Activated naive CD8-positive, alpha-beta T cell treated with anti-CD3 and anti-CD28 coated beads, Interleukin-2, amount 50 U/mL, for 16 hours (primary cell): ENCODE results near the gene TYROBP.
"Not testable (repeated sequence)": the region's sequence is repeated elsewhere in the genome, so short reads cannot be mapped to it uniquely, and the experiment has no call there.

Experiments used
- DNase-seq: peaks from one replicate; pipeline ENCODE4 v3.0.0-alpha.2; 2020; ENCODE audit warnings: low read depth, low spot score

Gene TYROBP

DNA sequence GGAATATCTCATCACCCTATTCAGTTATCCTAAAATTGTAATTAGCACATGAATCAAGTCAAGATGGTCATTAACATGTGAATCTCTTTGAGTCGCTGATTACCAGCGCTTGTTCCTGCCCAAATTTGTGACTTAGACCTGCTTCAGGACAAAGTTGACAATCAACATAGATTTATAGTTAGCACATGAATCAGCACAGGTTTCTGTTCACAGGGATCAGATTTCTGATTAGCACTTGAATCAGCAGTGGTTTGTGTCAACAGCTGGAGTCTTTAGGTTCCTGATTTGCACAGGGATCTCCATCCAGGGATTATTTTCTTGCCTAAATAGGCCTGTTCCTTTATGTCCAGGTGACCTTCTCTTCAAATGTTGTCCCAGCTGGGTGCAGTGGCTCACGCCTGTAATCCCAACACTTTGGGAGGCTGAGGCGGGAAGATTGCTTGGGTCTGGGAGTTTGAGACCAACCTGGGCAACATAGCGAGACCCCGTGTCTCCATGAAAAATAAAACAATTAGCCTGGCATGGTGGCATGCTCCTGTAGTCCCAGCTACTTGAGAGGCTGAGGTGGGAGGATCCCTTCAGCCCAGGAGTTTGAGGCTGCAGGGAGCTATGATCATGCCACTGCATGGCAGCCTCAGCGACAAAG is 24.3 kb upstream of the TYROBP start:
- no peak for DNase-seq

DNA sequence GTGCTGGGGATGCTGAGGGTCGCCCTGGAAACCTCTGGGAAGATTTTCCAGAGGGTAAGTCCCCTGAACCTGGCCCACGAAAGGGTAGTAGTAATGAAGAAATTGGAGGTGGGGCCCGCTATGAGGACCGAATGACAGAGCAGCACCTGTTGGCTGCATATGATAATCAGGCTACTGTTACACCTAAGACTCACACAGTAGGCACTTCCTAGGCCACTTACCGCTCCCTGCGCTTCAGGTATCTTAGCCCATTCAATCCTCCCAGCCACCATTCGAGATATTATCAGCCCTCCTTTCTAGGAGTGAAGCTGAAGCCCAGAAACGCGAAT is 23.7 kb upstream of the TYROBP start:
- DNase-seq = no peak

DNA sequence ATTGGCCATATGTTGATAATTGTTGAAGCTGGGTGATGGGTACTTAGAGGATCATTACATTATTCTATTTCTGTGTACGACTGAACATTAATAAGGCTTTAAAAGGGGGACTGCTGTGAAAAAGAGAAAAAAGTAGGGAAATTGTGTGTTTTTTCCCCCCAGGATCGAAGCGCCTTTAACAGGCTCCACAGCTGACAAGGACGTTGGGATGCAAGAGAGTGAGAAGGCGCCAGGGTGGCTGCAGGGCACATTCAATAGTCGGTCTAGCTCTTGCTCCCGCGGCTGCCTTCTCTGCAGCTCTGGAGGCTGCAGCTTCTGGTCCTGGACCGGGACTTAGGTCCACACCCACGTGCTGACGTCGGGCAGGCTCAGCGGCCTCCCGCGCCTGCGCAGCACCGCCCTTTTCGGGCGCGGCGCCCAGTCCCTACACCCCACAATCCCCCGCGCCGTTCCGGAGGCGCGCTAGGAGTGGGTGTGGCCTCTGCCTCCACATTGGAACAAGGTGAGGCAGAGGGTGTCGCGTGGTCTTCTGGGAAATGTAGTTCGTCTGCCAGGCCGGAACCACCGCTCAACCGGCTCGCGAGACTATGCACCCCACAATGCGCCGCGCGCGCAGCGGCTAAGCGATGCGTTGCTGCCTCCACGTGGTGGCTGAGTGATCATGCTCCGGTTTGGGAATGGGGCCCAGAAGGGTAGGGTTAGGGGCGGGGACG is 23.2 kb upstream of the TYROBP start:
- peak; percentile 98 for DNase-seq

DNA sequence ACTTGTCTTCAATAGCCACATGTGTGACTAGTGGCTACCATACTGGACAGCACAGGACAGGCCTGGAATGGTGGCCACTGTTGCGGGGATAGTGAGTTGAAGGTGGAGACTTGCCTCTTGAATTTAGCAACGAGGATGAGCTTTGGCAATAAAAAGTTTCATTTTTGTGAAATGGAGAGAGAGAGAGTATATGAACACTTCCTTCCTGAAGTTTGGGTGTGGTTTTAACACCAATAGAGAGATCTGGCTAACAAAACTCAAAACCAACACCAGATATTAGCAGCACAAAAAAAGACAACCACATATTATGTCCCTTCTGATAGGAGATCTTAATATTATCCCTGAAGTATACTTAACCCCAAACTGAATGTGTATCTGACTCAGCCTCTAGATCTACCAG is 21.8 kb upstream of the TYROBP start:
- no peak for DNase-seq

DNA sequence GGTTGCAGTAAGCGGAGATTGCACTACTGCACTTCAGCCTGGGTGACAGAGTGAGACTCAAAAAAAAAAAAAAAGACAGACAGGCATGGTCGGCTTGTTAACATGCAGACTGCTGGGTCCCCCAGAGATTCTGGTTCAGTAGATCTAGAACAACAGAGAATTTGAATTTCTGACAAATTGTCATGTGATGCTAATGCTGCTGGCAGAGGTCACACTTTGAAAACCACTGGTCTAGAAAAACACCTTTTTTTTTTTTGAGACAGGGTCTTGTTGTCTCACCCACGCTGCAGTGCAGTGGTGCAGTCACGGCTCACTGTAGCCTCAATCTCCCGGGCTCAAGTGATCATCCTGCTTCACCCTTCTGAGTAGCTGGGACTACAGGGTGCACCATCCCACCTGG is 20.4 kb upstream of the TYROBP start:
- no peak for DNase-seq

DNA sequence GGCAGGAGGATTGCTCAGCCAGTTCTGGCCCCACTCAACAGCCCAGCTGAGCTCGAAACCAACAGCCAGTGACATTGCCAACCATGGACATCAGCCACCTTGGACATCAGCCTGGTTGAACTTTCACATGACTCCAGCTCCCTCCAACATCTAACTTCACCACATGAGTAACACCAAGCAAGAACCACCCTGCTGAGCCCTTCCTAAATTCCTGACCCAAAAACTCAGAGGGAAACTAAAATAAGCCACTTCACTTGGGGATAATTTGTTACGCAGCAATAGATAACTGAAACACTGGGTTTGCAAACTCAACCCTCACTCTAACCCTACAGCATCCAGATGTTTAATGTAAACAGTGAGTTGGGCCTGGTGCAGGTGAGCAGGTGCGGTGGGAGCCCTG is 17.4 kb upstream of the TYROBP start:
- no peak for DNase-seq

DNA sequence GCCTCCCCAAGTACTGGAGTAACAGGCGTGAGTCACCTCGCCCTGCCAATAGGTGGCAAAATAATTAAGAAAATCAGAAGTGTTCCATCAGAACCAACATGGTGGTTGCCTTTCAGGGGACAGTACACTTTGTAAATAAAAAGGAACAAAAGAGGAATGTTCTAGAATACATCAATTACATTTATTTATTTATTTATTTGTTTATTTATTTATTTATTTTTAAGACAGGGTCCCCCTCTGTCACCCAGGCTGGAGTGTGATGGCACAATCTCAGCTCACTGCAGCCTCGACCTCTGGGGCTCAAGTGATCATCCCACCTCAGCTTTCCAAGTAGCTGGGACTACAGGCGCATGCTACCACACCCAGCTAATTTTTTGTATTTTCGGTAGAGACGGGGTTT is 12.9 kb upstream of the TYROBP start:
- DNase-seq = no peak

DNA sequence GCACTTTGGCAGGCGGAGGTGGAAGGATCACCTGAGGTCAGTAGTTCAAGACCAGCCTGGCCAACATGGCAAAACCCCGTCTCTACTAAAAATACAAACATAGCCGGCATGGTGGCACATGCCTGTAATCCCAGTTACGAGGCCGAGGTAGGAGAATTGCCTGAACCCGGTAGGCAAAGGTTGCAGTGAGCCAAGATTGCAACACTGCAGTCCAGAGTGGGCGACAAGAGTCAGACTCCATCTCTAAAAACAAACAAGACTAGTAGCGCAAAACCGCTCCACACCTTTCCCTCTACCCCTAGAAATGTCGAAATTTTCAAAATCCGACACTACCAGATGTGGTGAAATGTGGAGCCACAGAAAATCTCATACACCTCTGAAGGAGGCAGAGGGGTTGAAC is 11.2 kb upstream of the TYROBP start:
- DNase-seq = no peak

DNA sequence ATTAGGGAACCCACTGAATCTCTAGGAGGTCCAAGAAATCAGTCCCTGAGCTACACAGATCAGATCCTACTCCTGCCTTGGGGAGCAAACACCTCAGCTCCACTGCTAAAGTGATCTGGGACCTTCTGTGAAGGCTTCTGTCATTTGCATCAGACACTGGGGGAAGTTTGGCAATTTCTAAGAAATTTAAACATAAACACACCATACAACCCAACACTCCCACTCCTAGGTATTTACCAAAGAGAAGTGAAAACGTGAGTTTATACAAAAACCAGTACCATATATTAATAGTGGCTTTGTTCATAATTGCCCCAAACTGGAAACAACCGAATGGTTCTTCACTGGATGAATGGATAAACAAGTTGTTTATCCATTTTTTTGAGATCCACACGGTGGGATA is 7.3 kb upstream of the TYROBP start:
- no peak for DNase-seq

DNA sequence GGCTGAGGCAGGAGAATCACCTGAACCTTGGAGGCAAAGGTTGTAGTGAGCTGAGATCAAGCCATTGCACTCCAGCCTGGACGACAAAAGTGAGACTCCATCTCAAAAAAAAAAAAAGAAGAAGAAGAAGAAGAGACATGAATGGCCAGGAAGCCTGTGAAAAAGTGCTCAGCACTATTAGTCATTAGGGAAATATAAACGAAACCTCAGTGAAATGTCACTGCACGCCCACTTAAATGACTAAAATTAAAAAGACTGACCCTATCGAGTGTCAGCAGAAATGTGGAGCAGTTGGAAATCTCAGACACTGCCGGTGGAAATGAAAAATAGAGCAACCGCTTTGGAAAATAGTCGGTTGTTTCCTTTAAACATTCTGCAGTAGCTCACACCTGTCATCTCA is 5.5 kb upstream of the TYROBP start:
- DNase-seq = no peak

DNA sequence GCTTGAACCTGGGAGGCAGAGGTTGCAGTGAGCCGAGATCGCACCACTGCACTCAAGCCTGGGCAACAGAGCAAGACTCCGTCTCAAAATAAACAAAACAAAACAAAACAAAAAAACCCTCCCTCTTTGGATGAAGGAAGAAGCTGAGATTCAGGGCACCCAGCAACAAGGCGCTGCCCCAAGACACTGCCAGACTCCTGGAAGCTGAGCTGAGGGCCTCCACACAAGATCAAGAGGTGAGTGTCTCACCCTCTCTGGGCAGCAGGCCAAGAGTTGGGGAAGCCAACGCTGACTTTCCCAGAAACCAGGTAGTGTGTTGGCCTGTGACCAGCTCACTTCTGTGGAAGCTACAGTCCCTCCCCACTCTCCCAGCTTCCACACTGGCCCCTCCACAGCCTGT is 3.7 kb upstream of the TYROBP start:
- DNase-seq = no peak

DNA sequence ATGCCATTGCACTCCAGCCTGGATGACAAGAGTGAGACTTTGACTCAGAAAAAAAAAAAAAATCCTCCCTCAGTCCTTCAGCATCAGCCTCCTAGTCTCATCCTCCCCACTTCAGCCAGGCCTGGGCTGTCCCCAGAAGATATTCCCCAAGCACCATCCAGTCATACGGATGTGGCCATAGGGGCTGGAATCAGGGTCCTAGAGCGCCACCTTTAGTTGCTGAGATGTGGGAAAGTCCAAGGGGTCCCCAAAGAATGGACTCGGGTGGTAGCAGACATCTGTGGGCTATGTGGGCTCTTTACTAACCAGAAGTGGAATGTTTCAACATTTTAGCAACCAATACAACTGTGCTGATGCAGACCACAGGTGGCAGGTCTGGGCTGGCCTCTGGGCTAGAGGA is 3.1 kb upstream of the TYROBP start:
- no peak for DNase-seq

DNA sequence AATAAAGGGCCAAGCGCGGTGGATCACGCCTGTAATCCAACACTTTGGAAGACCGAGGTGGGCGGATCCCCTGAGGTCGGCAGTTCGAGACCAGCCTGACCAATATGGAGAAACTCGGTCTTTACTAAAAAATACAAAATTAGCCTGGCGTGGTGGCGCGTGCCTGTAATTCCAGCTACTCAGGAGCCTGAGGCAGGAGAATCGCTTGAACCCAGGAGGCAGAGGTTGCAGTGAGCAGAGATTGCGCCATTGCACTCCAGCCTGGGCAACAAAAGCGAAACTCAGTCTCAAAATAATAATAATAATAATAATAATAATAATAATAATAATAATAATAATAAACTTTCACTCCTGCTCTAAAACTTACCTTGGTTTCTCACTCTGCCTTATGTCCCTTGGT is 2.3 kb upstream of the TYROBP start:
- not testable (repeated sequence) for DNase-seq

DNA sequence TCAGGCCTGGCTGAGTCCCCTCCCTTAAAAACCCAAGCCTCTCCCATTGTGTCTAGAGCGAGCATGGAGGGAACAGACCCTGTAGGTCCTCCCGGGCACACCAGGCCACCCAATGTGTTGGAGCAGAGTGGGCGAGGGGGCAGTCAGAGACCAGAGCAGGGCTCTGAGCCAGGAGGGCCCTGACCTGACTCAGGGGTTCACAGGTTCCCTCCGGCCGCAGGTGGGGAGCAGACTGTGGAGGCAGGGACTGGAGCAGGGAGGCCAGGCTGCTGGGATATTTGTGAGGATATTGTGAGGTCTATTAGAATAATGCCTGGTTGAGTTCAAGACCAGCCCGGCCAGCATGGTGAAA is 1.6 kb upstream of the TYROBP start:
- DNase-seq = no peak

DNA sequence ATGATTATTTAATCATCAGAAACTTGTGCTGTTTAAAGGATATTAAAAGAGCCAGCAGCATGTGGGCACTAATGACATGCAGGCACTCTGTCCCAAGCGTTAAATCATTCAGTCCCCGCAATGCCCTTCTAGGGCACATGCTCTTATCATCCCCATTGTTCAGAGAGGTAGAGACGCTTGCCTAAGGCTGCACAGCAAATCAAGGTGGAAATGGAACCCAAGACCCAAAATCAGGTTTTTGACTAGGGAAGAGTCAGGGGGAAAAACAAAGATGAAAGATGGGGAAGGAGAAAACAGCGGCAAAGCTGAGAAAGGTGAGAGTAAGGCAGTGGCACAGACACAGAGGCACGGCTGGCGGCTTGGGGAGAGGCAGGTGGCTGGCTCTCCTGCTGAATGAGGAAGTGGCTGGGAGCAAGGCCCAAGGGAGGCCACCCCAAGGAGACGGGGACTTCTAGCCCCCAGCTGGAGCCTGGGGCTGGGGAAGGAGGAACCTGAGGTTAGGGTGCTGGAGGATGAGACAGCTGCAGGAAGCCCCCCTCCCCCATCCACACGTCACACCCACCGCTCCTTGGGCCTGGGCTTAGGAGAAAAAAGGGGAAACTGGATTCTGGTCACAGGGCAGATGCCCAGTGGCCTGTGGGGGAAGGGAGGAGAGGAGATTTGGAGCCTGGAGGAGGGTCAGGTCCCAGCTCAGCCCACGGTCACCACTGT is 1.0 kb upstream of the TYROBP start:
- DNase-seq = no peak

DNA sequence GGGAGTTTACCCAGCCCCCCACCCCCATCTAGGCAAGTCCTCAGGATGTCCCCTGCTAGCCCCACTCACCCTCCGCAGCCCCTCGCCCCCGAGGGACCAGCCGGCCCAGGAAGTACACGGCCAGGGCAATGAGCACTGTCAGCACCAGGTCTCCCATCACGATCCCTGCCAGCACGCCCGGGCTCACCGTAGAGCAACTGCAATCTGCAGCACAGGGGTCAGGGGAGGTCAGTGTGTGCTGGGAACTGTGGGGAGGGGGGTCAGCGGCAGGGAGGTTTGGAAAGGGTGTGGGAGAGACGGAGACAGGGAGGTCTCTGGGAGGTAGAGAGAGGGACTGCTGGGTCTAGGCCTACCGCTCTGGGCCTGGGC is 734 bp downstream of the TYROBP start:
- DNase-seq = no peak

DNA sequence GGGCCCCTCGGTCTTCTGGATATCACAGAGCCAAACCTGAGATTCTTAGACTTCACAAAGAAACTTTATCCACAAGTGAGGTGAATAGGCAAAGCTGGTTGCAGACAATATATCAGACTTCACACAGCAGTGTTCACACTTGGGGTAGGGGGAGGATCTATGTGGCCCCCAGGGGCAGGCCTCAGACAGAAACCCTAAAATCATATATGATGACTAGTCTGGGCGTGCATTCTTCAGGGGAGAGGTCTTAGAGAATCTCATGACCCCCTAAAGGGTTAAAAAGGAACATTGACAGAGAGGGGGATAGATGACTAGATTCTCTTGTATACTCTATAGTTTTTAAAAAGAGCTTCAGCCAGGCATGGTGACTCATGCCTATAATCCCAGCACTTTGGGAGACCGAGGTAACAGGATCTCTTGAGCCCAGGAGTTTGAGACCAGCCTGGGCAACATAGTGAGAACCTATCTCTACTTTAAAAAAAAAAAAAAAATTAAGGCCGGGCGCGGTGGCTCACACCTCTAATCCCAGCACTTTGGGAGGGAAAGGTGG is 2.8 kb downstream of the TYROBP start:
- DNase-seq = no peak

DNA sequence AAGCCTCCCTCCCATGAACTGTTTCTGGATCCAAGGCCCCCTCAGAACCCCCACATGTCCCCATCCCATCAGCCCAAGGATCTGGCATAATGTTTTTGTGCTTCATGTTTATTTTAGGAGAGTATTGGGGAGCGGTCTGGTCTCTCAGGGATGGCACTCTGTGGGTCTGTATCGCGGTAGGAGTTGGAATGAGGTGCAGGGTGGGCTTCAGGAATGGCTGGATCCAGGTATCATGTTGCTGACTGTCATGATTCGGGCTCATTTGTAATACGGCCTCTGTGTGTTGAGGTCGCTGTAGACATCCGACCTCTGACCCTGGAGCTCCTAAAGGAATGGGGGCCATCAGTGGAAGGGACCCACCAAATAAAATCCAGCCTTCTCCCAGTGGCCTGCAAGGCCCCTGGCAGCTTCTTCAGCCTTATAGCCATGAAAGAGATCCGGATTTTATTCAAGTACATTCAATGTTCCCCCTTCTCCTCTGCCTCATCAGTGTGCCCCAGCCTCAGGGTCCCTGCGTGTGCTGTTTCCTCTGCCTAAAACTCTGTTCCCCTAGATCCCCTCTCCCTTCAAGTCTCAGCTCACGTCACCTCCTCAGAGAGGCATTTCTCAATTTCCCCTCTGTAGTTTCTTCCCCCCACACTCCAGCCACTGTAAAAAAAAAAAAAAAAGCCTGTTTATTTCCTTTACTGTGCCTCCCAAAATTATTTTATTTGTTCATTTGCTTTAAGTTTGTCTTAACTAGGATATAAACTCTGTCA is 3.6 kb downstream of the TYROBP start:
- DNase-seq = no peak

DNA sequence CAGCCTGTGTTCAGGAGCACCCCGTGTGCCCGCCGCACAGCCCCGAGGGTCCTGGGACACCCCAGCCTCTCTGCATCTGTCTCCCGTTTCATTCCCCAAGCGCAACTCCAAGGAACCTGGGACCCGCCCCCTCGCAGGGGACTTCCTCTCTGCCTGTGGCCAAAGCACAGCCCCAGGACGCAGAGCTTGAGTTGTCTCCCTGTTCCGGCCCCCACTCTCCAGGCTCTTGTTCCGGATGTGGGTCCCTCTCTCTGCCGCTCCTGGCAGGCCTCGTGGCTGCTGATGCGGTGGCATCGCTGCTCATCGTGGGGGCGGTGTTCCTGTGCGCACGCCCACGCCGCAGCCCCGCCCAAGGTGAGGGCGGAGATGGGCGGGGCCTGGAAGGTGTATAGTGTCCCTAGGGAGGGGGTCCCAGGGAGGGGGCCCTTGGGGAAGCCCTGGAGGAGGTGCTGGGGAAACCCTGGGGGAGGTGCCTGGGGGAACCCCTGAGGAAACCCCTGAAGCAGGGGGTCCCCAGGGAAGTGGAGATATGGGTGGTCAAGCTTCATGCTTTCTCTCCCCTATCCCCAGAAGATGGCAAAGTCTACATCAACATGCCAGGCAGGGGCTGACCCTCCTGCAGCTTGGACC is 4.4 kb downstream of the TYROBP start:
- peak; percentile 58 for DNase-seq

DNA sequence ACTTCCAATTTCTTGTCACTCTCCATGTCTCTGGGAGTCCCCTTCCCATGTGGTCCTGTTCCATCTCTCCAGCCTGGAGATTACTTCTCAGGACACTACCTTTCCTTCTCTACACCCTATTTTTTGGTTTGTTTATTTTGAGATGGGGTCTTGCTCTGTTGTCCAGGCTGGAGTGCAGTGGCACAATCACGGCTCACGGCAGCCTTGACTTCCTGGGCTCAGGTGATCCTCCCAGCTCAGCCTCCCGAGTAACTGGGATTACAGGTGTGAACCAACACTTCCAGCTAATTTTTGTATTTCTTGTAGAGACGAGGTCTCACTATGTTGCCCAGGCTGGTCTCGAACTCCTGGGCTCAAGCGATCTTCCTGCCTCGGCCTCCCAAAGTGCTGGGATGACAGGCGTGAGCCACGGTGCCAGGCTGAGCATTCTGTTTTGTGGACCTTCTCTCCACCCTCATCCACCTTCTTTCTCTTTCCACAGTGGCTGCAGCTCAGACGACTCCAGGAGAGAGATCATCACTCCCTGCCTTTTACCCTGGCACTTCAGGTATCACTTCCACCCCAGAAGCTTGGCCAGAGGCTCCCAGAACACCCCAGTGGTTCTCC is 5.1 kb downstream of the TYROBP start:
- DNase-seq = no peak

DNA sequence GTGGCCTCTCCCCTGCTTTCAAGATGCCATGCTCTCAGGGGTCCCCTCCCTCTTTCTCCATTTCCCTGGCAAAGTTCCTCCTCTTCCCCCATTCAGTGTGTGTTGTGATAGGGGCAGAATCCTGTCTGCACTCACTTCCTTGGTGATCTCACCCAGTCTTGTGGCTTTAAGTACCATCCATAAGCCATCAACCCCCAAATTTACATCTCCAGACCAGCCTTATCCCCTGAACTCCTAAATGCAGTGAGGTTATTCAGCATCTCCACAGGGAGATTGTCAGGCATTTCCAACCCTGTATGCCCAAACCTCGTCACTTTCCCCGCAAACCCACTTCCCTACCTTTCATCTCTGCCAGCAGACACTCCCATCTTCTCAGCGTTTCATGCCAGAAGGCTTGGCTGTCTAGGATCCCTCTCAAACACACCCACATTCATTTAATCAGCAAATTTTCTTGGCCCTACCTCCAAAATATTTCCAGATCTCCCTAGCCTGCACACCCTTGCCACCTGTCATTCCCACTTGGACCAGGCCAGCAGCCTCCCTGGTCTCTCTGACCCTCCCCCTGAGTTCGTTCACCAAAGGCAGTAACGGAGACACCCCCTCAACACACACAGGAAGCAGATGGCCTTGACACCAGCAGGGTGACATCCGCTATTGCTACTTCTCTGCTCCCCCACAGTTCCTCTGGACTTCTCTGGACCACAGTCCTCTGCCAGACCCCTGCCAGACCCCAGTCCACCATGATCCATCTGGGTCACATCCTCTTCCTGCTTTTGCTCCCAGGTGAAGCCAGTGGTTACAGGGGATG is 6.0 kb downstream of the TYROBP start, which contains the start of gene HCST:
TSS of gene HCST (plus strand) at position 676 of the 808 bp plus-strand sequence. CDS start at position 741, 65 bp downstream.
- no peak for DNase-seq
